Heart left ventricle (tissue), 16 donors: ENCODE measurements around the gene EPHA6. TPM values are rescaled to one million over a fixed set of nuclear protein-coding genes. Genes with fewer than 3 reads are reported as not detected.

Experiments
- ATAC-seq, 4 donors: fragments of 200-7000 bp; cut with Tn5 transposase; one replicate each; pipeline ENCODE4 v1.9.1; 2020 to 2022; ENCODE audit warnings: moderate library complexity in 4 of 4, mild to moderate bottlenecking in 3 of 4, moderate number of reproducible peaks in 1 of 4
- DNase-seq, 5 donors: peaks; one replicate each; pipeline ENCODE4 v3.0.0-alpha.2; 2020
- H3K27ac ChIP-seq, 12 donors: fragments of 200-600 bp; sonication (generic) in 4 of 12; one replicate each; pipeline versions ENCODE4 v1.5.0 to v1.8.0; 2016 to 2022; ENCODE audit warnings: mild to moderate bottlenecking in 2 of 12
- H3K27me3 ChIP-seq, 9 donors: fragments of 200-600 bp; sonication (generic) in 2 of 9; one replicate each; pipeline versions ENCODE4 v1.5.1 to v1.8.0; 2016 to 2022; ENCODE audit warnings: mild to moderate bottlenecking in 3 of 9
- H3K36me3 ChIP-seq, 9 donors: fragments of 200-600 bp; sonication (generic) in 2 of 9; one replicate each; pipeline versions ENCODE4 v1.5.0 to v1.8.0; 2018 to 2022; ENCODE audit warnings: mild to moderate bottlenecking in 2 of 9
- H3K4me1 ChIP-seq, 12 donors: fragments of 200-600 bp; sonication (generic) in 4 of 12; one replicate each; pipeline versions ENCODE4 v1.5.0 to v1.8.0; 2016 to 2022; ENCODE audit warnings: mild to moderate bottlenecking in 3 of 12
- H3K4me3 ChIP-seq, 12 donors: fragments of 200-600 bp; sonication (generic) in 4 of 12; one replicate each; pipeline versions ENCODE4 v1.5.0 to v1.8.0; 2017 to 2022; ENCODE audit warnings: mild to moderate bottlenecking in 9 of 12, moderate library complexity in 4 of 12
- H3K9me3 ChIP-seq, 12 donors: fragments of 200-600 bp; sonication (generic) in 4 of 12; one replicate each; pipeline versions ENCODE4 v1.5.0 to v1.8.0; 2016 to 2022; ENCODE audit warnings: mild to moderate bottlenecking in 1 of 12
- POLR2A ChIP-seq, 2 donors: fragments of 450-650 bp; IDR thresholded peaks; one replicate each; pipeline ENCODE4 v1.6.1; 2017; ENCODE audit warnings: antibody characterized with exemption in 2 of 2, mild to moderate bottlenecking in 2 of 2, moderate library complexity in 2 of 2
- WGBS, 4 donors: extraction: QIAGEN DNeasy Blood & Tissue Kit in 2 of 4; methylation state at CpG; one replicate each; pipeline versions ENCODE4 v1.1.5 to v1.1.7; 2013 to 2018; 5-methylcytosine and 5-hydroxymethylcytosine counted together
- intact Hi-C, 10 donors: fragments of 100-400 bp; cut with DNase I; formaldehyde crosslinking; loops; one replicate each; pipeline versions ENCODE4 v1.11.1 to v1.14.2; 2022
- polyA plus RNA-seq, 2 donors: library from polyadenylated mRNA; stranded (reverse); fragments of 200-250 nt; gene quantifications; one replicate each; pipeline ENCODE4 v1.2.3, GENCODE V29; 2013
- total RNA-seq, 9 donors: library from RNA; depleted of rRNA in 2 of 9; stranded (reverse); fragments of >200 nt in 2 of 9; fragmentation: NEBNext Ultra II Directional in 3 of 9; extraction: Animal tissue kit (Norgen Biotek cat#: 25700) in 3 of 9; gene quantifications; one replicate each; pipeline versions ENCODE4 v1.1.0 to v1.2.4, GENCODE V29; 2016 to 2023
- TF ChIP-seq, protein P1 (sequence below), 12 donors: fragments of 200-600 bp; sonication (generic) in 4 of 12; IDR thresholded peaks; one replicate each; pipeline versions ENCODE4 v1.5.0 to v1.8.0; 2018 to 2022; ENCODE audit warnings: antibody characterized with exemption in 12 of 12, mild to moderate bottlenecking in 5 of 12
- donor health status: ischemic (EF 13 %, LVEDD 7.1; RV severe dilation, severe dysfunction).
- donor health status: healthy with polysubstance abuse.
- donor health status: DM: no; HTN: yes; CAD: no.
- donor health status: DM: no; HTN: no; CAD: no.
- donor health status: ischemic (EF 25% LVEDD 6.9; RV normal size, moderate dysfunction).
- donor health status: ischemic (EF 25% LVEDD 5.7; RV mildly dilated, moderate dysfunction).
- donor health status: healthy.
- donor health status: DM: yes; HTN: yes; CAD: no.
- donor health status: ischemic (EF 35%, LVEDD 5.7; RV mildly dilated, moderate dysfunction).
- donor health status: nonischemic (EF 11% LVEDD 7.7; RV severe dilation, severe dysfunction).
- donor health status: DM: yes; HTN: yes; CAD: no.
- donor health status: PGD.
- donor health status: ischemic (EF 29% LVEDD 5.4; RV normal size, mild dysfunction).
- donor health status: nonischemic (EF 23%, LVEDD 6.1; RV moderate dilation, normal function).

Gene EPHA6
- total and polyA plus RNA-seq, 11 donors, result 0.28 to 1.2 (median 0.42) TPM; not detected in 6

DNA sequence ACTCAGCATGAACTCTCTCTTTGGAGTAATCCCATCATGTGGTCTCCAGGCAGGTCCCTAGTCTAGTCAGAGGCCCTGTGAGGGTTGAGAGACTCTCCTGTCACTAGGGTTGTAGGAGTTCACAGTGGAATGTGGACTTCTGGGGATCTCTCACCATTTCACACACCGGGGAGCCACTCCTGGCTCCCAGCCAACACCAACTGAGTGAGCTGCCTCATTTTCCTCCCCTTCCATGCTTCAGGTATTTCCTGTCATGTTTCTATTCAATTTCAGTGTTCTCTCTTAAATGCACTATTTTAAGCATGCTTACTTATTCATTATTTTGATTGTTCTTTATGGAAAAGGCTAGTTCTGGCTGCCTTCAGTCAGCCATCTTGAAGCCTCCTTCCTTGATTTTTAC, 482.6 kb downstream of the EPHA6 start:
- Histone ChIP-seq H3K9me3 (peaks cover 0 to 11% (median 0%) of the 10 kb centered on the region in 12 donors), H3K4me1 (no peaks in the 10 kb centered on the region), H3K27me3 (no peaks in the 10 kb centered on the region), H3K4me3 (no peak overlapping the region), H3K27ac (no peak overlapping the region), H3K36me3 (no peaks in the 10 kb centered on the region)
- ATAC-seq (no peak), DNase-seq (no peak)
- no peak for TF ChIP-seq POLR2A (IDR thresholded peaks at IDR 0.05)
- TF ChIP-seq, protein P1, sequence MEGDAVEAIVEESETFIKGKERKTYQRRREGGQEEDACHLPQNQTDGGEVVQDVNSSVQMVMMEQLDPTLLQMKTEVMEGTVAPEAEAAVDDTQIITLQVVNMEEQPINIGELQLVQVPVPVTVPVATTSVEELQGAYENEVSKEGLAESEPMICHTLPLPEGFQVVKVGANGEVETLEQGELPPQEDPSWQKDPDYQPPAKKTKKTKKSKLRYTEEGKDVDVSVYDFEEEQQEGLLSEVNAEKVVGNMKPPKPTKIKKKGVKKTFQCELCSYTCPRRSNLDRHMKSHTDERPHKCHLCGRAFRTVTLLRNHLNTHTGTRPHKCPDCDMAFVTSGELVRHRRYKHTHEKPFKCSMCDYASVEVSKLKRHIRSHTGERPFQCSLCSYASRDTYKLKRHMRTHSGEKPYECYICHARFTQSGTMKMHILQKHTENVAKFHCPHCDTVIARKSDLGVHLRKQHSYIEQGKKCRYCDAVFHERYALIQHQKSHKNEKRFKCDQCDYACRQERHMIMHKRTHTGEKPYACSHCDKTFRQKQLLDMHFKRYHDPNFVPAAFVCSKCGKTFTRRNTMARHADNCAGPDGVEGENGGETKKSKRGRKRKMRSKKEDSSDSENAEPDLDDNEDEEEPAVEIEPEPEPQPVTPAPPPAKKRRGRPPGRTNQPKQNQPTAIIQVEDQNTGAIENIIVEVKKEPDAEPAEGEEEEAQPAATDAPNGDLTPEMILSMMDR (IDR thresholded peaks at IDR 0.05), result no peak
- WGBS, 4 donors, result 19 to 43% (median 30%) methylated on average over 1 of the region's 1 CpG
- intact Hi-C loops, result no loop called here

DNA sequence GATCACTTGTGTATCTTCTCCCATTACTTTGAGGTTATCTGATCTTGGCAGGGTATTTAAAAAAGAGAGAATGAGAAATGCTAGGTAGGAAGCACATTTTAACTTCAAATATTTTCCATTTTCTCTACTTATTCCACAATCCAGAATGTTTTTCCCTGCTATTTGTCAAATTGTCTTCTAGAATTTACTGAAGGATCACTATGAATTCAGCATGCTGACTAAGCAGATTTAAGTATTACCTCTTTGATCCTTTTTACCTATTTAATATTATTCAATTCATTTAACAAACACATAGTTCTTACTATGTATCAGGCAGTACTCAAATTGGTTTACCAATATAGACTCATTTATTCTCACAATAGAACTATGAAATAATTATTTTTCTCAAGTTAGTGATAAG, 486.7 kb downstream of the EPHA6 start:
- no peak for TF ChIP-seq POLR2A (IDR thresholded peaks at IDR 0.05)
- TF ChIP-seq, protein P1 (IDR thresholded peaks at IDR 0.05), result no peak
- H3K36me3 ChIP-seq, result no peaks in the 10 kb centered on the region
- H3K4me1 ChIP-seq, result no peaks in the 10 kb centered on the region
- H3K27ac ChIP-seq, result no peak overlapping the region
- no peak for ATAC-seq
- intact Hi-C loops, result no loop called here
- DNase-seq, result no peak
- no peak overlapping the region for H3K4me3 ChIP-seq
- peaks cover 0 to 16% (median 1%) of the 10 kb centered on the region in 12 donors for H3K9me3 ChIP-seq
- H3K27me3 ChIP-seq, result no peaks in the 10 kb centered on the region

DNA sequence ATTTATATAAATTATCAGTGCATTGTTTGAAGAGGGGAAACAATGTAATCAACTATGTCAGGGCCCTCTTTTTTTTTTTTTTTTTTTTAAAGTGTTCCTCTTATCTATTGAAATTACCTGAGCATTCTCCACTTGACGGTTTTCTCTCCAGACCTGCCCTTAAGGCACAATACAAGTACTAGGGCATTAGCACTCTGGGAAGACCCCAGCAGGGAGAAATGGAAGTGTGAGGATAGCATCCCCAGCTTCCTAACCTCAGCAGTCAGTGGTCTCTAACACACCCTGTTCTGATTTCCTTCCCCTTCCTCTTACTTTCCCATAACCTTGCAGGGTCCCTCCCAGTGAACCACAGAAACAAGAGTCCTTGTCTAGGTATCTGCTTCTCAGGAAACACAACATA, 491.8 kb downstream of the EPHA6 start:
- no peak overlapping the region for H3K4me3 ChIP-seq
- peaks cover 0 to 16% (median 0%) of the 10 kb centered on the region in 12 donors for H3K9me3 ChIP-seq
- WGBS, 4 donors, result 33 to 67% (median 53%) methylated on average over 1 of the region's 1 CpG
- H3K4me1 ChIP-seq, result no peaks in the 10 kb centered on the region
- H3K27me3 ChIP-seq, result no peaks in the 10 kb centered on the region
- no peak overlapping the region for H3K27ac ChIP-seq
- H3K36me3 ChIP-seq, result no peaks in the 10 kb centered on the region
- TF ChIP-seq POLR2A (IDR thresholded peaks at IDR 0.05), result no peak
- TF ChIP-seq, protein P1 (IDR thresholded peaks at IDR 0.05), result no peak
- intact Hi-C loops, result no loop called here
- DNase-seq (no peak), ATAC-seq (no peak)

DNA sequence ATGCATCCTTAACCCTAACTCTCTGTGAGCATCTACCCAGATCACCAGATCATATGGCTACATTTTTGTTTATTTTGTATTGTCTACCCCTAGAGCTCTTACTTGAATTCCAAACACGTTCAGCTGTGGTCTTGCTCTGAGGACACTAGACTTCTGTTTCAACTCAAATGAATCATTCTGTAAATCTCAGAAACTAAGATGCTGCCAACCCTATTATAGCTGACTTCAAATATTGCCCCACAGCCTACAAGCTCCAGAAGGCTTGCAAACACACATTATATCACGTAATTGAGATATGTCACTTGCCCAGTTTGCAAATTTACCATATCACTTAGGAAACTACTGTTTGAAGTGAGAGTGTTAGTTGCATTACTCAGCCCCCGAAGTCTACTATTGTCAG, 524.0 kb downstream of the EPHA6 start:
- Histone ChIP-seq H3K27me3 (no peaks in the 10 kb centered on the region), H3K4me1 (no peaks in the 10 kb centered on the region), H3K27ac (no peak overlapping the region), H3K9me3 (peaks cover 0 to 10% (median 0%) of the 10 kb centered on the region in 12 donors), H3K4me3 (no peak overlapping the region), H3K36me3 (no peaks in the 10 kb centered on the region)
- intact Hi-C loops, result no loop called here
- WGBS, 4 donors, result 65 to 70% (median 66%) methylated on average over 3 of the region's 3 CpGs
- TF ChIP-seq, protein P1 (IDR thresholded peaks at IDR 0.05), result no peak
- TF ChIP-seq POLR2A (IDR thresholded peaks at IDR 0.05), result no peak
- DNase-seq (no peak), ATAC-seq (no peak)
